Astrocyte (in vitro differentiated cells and primary cell): Measurements from ENCODE around the gene RCOR1.

ENCODE experiments used
- EZH2 ChIP-seq: IDR thresholded peaks from 2 replicates; pipeline ENCODE4 v1.6.1; 2012; ENCODE audit warnings: mild to moderate bottlenecking, low read length, inconsistent platforms; ENCODE audit not compliant: insufficient read depth
- TF ChIP-seq, protein P1 (sequence below): IDR thresholded peaks from 2 replicates; pipeline ENCODE4 v1.5.1; 2011; ENCODE audit warnings: low read depth, mild to moderate bottlenecking, inconsistent platforms, low read length, moderate library complexity; ENCODE audit not compliant: insufficient read depth

DNA sequence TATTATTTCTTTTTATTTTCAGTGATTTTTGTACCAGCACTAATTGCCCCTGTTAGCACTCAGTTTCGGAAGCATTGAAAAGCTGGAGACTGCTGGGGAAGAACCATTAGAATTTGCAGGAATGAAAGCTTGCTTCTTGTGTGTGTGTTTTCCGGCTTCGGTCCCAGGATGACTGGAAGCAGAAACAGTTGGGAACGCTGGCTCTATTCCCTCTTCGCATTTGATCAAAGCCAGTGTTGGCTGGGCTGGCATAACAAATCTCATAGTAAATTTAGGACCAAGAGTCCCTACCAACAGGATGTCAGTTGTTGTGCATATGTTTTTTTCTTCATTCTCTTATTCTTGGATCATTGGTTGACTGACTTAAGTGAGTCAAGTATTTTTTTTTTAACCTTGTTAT is 131.2 kb downstream of the RCOR1 start:
- TF ChIP-seq, protein P1, sequence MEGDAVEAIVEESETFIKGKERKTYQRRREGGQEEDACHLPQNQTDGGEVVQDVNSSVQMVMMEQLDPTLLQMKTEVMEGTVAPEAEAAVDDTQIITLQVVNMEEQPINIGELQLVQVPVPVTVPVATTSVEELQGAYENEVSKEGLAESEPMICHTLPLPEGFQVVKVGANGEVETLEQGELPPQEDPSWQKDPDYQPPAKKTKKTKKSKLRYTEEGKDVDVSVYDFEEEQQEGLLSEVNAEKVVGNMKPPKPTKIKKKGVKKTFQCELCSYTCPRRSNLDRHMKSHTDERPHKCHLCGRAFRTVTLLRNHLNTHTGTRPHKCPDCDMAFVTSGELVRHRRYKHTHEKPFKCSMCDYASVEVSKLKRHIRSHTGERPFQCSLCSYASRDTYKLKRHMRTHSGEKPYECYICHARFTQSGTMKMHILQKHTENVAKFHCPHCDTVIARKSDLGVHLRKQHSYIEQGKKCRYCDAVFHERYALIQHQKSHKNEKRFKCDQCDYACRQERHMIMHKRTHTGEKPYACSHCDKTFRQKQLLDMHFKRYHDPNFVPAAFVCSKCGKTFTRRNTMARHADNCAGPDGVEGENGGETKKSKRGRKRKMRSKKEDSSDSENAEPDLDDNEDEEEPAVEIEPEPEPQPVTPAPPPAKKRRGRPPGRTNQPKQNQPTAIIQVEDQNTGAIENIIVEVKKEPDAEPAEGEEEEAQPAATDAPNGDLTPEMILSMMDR = no peak
- TF ChIP-seq EZH2 = no peak
